ENCODE data around the gene ZBTB7C. TPM values are rescaled to one million over a fixed set of nuclear protein-coding genes. Genes with fewer than 3 reads are reported as not detected.
A peak's percentile ranks its signal among the peaks of the same experiment; 100 is the strongest.

ZBTB7C gene
- total and polyA plus RNA-seq, 9 of the 15 experiments (the other 6 are each of a cell fraction or from before 2014, with no cell fraction given): not detected

DNA sequence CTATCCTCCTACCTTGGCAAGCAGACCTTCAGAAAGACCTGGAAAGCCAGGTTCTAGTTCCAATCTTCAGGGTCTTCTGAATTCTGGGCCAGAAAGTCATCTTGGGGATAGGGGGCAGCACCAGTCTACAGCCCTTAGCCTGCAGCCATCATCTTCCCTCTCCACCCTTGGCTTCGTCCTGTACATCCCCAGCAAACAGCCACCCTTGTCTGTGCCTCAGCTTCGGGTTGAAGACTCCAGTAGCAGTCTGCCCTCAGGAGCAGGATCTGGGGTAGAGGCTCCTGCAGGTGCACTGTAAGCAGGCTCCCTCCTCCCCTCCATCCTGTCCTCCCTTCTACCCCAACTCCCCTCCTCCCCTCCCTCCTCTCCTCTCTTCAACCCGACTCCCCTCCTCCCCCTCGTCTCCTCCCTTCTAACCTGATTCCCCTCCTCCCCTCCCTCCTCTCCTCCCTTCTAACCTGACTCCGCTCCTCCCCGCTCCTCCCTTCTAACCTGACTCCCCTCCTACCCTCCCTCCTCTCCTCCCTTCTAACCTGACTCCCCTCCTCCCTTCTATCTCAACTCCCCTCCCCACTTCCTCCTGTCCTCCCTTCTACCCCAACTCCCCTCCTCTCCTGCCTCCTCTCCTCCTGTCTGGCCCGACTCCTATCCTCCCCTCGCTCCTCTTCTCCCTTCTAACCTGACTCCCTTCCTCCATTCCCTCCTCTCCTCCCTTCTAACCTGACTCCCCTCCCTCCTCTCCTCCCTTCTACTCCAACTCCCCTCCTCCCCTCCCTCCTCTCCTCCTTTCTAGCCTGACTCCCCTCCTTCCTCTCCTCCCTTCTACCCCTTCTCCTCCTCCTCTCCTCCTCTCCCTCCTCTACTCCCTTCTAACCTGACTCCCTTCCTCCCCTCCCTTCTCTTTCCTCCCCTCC is 388.6 kb downstream of the ZBTB7C start:
- Histone ChIP-seq H2AFZ (ENCODE audit: low read depth, low read length) (no peak overlapping the region), H3K4me1 (replicated peaks in 1 of 2; ENCODE audit: control insufficient read depth in 2 of 2, insufficient read depth in 2 of 2, low read length in 2 of 2) (no peaks in the 10 kb centered on the region; a peak in 1 of 5 replicates), H3K36me3 (ENCODE audit: control insufficient read depth, insufficient read depth, low read length) (no peaks in the 10 kb centered on the region), H3K4me3 (no peak overlapping the region), H3K4me2 (ENCODE audit: insufficient read depth, low read length) (no peak overlapping the region), H3K27me3 (ENCODE audit: control insufficient read depth in 2 of 2, insufficient read depth in 2 of 2, low read length in 2 of 2) (peaks cover 0 to 18% of the 10 kb centered on the region in 2 experiments; a peak in 3 of 5 replicates), H3K79me2 (ENCODE audit: control insufficient read depth, insufficient read depth, low read length) (no peaks in the 10 kb centered on the region), H3K9me3 (replicated peaks; ENCODE audit: control insufficient read depth, insufficient read depth, low read depth, low read length) (no peaks in the 10 kb centered on the region), H3K27ac (ENCODE audit: extremely low read depth, low read depth, low read length) (no peak overlapping the region), H4K20me1 (replicated peaks; ENCODE audit: control insufficient read depth, insufficient read depth, low read length) (no peaks in the 10 kb centered on the region), H3K9ac (ENCODE audit: insufficient read depth in 1 of 2, low read depth in 2 of 2, low read length in 2 of 2) (no peak overlapping the region), H3K9me1 (ENCODE audit: control insufficient read depth, insufficient read depth, low read length) (no peaks in the 10 kb centered on the region)
- POLR2A ChIA-PET: interaction anchor here (0.6 kb wide), 1 partner anchor 610 kb away, joined by 3 read pairs; no protein-coding TSS in a partner anchor
- no peak for FAIRE-seq
- in situ Hi-C loops (cut with MboI) (loop anchor here (5.0 to 10.0 kb wide), 2 partner anchors 228 to 424 kb away; no protein-coding TSS in a partner anchor), intact Hi-C loops (cut with micrococcal nuclease) (loop anchor here (10.0 kb wide), 1 partner anchor 294 kb away; no protein-coding TSS in a partner anchor)
- TF ChIP-seq ZNF263 (CRISPR knock-in tag; IDR thresholded peaks at IDR 0.05; ENCODE audit: borderline replicate concordance) (peak; percentile 85; the same call in 1 of the 2 replicates), NCOA6 (IDR thresholded peaks at IDR 0.05) (no peak)
- 0% methylated on average over 1 of the region's 8 CpGs for WGBS (ENCODE audit: insufficient coverage, low coverage, missing lambda C conversion rate)
- no TSS peak for BruUV-seq (replicated peaks)
- DNase-seq (ENCODE audit: extremely low read depth in 1 of 4, low spot score in 3 of 4): no peak
- no peak for ATAC-seq
- CTCF ChIA-PET (ENCODE audit: low intra/inter-chr PET ratio): interaction anchor here (3.4 kb wide), 1 partner anchor 248 kb away, joined by 23 read pairs; no protein-coding TSS in a partner anchor

Data from K562 (cell line).